Left kidney (tissue), 1 donor: ENCODE measurements around the gene SRSF11. TPM values are rescaled to one million over a fixed set of nuclear protein-coding genes. Genes with fewer than 3 reads are reported as not detected.

Experiments used
- polyA plus RNA-seq: library from polyadenylated mRNA; unstranded; fragments of 120-200 nt; gene quantifications from one replicate; pipeline ENCODE4 v1.2.1, GENCODE V29; 2013; ENCODE audit not compliant: insufficient read length

Gene SRSF11
- polyA plus RNA-seq, 1 donor = 553 TPM

Other genes with a start within 250 kb of the SRSF11 start
- gene LRRC40, start 15.8 kb upstream of the SRSF11 start, polyA plus RNA-seq = 32.2 TPM
- gene ANKRD13C, start 133.3 kb downstream of the SRSF11 start, polyA plus RNA-seq = 32.8 TPM
- 16.2 TPM for gene CTH, start 189.9 kb downstream of the SRSF11 start, polyA plus RNA-seq